Transverse colon (tissue), 4 donors: ENCODE results near the gene CHERP.

Source experiments
- POLR2AphosphoS5 ChIP-seq, 3 donors: sonication (generic); formaldehyde crosslinking; IDR thresholded peaks; one replicate each; pipeline ENCODE4 v1.6.1; 2016; ENCODE audit warnings: antibody characterized with exemption in 3 of 3
- TF ChIP-seq, protein P1 (sequence below), 5 experiments: fragments of 200-600 bp in 3 of 5; fragments of 450-650 bp in 2 of 5; sonication (generic) in 3 of 5; IDR thresholded peaks; 1 replicate in 2 of 5; 2 replicates in 3 of 5; pipeline ENCODE4 v1.5.1; 2016 to 2017; ENCODE audit warnings: antibody characterized with exemption in 5 of 5, inconsistent platforms in 3 of 5, mild to moderate bottlenecking in 2 of 5, moderate library complexity in 1 of 5

DNA sequence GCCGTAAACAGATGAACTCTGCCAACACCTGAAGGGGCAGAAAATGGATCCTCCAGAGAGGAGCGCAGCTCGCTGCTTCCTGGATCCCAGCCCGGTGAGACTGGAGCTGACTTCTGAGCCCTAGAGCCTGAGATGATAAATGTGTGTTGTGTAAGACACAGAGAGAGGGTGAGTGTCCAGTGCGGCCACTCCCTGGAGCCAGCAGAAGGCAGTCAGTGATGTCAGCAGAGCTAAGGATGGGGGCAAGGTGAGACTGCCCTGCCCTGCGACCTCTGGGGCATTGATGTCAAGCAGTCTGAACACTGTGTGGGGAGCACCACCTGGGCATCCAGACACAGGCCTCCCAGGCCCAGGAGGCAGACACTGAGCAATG, 39.7 kb upstream of the CHERP start:
- TF ChIP-seq, protein P1, sequence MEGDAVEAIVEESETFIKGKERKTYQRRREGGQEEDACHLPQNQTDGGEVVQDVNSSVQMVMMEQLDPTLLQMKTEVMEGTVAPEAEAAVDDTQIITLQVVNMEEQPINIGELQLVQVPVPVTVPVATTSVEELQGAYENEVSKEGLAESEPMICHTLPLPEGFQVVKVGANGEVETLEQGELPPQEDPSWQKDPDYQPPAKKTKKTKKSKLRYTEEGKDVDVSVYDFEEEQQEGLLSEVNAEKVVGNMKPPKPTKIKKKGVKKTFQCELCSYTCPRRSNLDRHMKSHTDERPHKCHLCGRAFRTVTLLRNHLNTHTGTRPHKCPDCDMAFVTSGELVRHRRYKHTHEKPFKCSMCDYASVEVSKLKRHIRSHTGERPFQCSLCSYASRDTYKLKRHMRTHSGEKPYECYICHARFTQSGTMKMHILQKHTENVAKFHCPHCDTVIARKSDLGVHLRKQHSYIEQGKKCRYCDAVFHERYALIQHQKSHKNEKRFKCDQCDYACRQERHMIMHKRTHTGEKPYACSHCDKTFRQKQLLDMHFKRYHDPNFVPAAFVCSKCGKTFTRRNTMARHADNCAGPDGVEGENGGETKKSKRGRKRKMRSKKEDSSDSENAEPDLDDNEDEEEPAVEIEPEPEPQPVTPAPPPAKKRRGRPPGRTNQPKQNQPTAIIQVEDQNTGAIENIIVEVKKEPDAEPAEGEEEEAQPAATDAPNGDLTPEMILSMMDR (IDR thresholded peaks at IDR 0.05) = no peak
- TF ChIP-seq POLR2AphosphoS5 (IDR thresholded peaks at IDR 0.05) = no peak
